GM18526 (cell line): Measurements from ENCODE around the gene THSD8.

Experiments
- POLR2A ChIP-seq: IDR thresholded peaks from 3 replicates; pipeline ENCODE4 v1.6.1; 2011; ENCODE audit not compliant: insufficient read length; ENCODE audit errors: extremely low read depth

Gene THSD8

DNA sequence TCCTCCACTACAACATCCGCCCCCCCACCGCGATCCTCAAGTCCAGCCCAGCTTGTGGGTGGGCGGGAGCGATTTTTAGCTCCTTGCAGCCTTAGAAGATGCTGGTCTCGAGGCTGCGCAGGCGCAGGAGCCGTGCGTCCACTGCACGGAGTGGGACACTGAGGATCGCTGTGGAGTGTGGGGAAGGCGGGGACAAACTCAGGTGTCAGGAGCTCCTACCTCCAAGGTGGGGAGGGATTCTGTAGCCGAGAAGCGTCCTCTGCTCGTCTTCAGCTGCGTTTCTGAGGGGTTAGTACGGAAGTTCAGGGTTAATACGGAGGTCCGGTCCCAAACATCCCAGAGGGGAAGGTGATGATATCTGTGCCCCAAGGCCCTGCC, 32.7 kb downstream of the THSD8 start, which contains the start of gene RTBDN:
Gene RTBDN (minus strand): TSS at position 14 of the 378 bp plus-strand sequence. CDS start 4,600 bp downstream, outside the sequence.
- no peak for TF ChIP-seq POLR2A

- TF ChIP-seq POLR2A, result no peak
These were observed 33.3 kb downstream of the THSD8 start for GRCh38 chr19:12834976-12835757.

GRCh38 chr19:12836529-12836863, 34.6 kb downstream of the THSD8 start:
- TF ChIP-seq POLR2A, result no peak

DNA sequence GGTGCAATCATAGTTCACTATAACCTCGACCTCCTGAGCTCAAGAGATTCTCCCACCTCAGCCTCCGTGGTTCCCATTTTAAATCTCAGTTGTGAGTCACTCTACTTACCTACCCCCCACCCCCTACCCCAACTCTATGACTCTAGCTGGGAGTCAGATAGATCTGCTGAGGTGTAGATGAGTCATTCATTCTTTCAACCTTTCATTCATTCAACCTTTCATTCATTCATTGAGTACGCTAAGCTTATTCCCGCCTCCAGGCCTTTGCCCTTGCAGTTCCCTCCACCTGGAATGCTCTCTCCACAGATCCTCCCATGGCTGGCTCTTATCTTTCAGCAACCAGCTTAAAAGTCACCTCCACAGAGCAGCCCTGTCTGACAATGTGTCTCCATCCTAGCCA, 35.4 kb downstream of the THSD8 start:
- TF ChIP-seq POLR2A, result no peak

- TF ChIP-seq POLR2A, result no peak
These were observed 36.5 kb downstream of the THSD8 start, which contains the start of gene MAST1 for GRCh38 chr19:12838182-12838885. Gene MAST1 (plus strand): TSS chr19:12838515. CDS start chr19:12838573, 58 bp downstream.

DNA sequence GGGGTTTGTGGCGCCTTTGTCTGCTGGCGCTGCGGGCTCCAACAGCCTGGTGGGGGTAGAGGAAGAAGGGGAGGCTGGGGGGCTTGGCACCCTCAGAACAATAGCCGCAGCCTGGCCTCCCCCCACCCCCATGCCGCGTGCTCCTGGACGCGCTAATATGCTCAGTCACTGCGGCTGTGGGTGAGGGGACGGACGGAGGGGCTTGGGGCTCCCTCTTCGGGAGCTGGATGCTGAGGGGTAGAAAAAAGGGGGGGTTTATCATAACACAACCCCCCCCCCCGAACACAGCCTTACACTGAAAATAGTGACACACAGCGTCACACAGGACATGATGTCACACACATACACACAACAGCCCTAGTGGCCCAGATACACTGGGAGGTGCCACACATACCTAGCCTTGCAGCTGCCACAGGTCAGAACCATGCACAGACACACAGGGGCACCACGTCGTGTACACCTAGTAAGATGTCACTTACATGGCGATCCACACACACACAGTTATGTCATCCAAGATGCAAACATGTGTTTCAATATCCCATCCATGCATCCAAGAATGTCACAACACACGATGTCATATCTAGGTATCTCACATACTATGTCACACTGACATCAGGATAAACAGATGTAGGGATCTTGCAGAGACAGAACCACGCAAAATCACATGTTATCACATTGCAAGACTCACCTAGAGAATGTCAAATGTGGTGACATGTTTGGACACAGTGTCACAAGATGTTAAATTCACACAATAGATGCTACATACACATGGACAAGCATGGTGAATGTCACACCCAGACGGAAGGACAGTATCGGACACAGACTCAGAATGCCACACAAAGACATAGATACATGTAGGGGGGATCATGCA, 37.3 kb downstream of the THSD8 start:
- TF ChIP-seq POLR2A, result no peak

GRCh38 chr19:12840091-12841079, 38.5 kb downstream of the THSD8 start:
- no peak for TF ChIP-seq POLR2A

DNA sequence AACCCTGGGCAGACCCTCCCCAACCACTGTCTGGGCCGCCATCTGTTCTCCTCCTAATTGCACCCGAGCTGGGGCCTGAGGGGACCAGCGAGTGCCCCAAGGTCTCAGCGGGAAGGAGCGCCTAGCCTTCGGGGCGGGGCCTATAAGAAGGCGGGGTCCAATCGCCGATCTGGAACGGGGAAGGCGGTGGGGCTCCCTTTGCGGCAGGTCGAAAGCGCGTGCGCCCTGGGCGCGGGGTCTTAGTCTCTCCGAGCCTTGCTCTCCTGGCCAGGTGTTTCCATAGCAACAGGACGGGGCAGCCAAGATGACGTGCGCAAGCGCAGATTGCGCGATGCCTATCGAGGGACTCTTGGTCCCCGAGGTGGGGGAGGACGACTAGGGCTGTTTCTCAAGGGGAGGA, 39.2 kb downstream of the THSD8 start:
- TF ChIP-seq POLR2A, result no peak

DNA sequence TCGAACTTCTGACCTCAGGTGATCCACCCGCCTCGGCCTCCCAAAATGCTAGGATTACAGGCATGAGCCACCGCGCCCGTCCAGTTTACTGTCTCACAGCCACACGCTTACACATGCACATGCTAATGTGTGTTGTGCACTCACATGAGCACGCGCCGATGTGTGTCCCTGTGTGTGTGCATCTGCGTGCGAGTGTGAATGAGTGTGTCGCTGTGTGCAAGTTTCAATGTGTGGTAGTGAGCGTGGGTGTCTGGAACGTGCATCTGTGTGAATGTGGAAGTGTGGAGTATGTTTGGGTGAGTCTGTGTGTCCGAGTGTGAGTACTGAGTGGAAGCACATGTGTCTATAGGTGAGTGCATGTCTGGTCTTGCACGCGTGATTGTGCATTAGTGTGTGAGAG, 40.6 kb downstream of the THSD8 start:
- TF ChIP-seq POLR2A, result no peak

DNA sequence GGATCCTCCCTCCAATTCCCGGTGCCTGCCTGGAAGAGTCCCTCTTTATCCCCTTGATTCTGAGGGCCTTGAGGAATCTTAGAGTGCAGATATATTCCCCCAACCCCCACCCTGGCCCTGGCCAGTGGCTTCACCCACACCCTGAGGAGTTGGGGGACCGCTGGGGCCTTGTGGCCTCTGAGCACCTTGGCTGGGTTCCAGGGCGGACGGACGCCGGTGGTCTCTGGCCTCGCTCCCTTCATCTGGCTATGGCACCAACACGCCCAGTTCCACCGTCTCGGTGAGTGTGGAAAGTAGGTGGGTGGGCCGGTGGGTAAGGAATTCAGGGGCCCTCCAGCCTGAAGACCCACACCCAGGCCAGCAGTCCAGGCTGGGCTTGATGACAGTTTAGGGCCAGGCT, 41.5 kb downstream of the THSD8 start:
- TF ChIP-seq POLR2A, result no peak

DNA sequence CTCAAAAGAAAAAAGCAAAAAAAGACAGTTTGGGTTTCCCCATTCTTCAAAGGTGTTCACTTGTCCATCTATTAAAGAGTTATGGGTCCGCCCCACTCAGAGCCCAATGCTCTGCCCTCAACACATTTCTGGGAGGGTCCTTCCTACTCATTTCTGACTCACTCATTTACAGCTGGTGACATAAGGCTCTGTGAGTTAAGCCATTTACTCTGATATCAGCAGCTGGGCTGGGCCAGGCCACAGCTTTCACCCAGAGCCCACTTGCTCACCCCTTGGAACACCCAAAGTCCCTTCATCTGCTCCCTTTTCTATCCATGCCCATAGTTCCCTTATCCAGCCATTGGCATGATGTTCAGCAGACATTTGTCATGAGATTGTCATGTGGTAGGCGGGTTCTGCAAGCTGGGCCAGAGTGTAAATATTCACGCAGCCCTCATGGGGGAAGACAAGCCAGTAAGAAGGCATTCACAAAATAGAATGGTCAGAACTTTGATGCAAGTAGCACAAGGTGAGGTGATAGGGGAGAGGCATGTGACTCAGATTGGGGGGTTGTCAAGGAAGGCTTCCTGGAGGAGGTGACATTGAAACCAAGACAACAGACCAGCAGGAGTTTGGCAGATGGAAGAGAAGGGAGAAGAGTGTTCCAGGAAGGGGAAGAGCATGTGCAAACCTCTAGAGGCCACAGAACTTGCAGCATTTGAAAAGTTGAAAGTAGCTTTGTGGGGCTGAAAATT, 42.3 kb downstream of the THSD8 start:
- no peak for TF ChIP-seq POLR2A

DNA sequence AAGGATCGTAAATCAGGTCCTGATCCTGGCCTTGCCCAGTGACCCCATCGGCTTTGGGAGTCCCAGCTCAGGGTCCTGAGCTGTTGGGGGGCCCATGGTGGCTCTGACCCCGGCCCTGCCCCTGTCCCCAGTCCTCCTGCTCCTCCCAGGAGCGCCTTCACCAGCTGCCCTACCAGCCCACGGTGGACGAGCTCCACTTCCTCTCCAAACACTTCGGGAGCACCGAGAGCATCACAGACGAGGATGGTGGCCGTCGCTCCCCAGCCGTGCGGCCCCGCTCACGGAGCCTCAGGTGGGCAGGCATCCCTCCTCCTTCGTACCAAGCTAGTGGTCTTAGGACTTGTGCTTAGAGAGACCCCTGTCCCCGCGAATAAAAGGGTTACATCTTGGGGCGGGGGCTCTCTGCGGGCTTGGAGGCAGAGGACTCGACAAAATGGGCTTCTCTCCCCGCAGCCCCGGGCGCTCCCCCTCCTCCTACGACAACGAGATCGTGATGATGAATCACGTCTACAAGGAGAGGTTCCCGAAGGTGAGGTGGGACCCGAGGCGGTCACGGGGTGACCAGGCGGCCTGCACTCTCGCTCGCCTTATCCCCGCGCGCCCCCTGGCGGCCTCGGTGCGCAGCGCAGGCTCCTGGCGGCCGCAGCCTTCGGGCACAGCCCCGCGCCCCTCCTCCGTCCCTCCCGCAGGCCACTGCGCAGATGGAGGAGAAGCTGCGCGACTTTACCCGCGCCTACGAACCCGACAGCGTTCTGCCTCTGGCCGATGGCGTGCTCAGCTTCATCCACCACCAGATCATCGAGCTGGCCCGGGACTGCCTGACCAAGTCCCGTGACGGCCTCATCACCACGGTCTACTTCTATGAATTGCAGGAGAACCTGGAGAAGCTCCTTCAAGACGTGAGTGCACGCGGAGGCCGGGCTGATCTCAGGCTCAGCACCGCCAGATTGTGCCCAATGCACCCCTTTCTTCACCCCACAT, 45.6 kb downstream of the THSD8 start:
- no peak for TF ChIP-seq POLR2A
